ENCODE measurements around the gene PGP. TPM values are rescaled to one million over a fixed set of nuclear protein-coding genes. Genes with fewer than 3 reads are reported as not detected.

The PGP gene
- total RNA-seq, 2 donors from 2014 or later: 31.0 to 32.0 TPM

- no peak overlapping the region for H3K27ac Mint-ChIP-seq
- Histone ChIP-seq H3K36me3 (ENCODE audit: control insufficient read depth, insufficient read depth, low read length) (peaks cover 57% of the 10 kb centered on the region), H3K27ac (ENCODE audit: low read depth, low read length) (no peak overlapping the region), H3K4me1 (ENCODE audit: control insufficient read depth, insufficient read depth, low read length) (no peaks in the 10 kb centered on the region), H3K4me3 (ENCODE audit: low read length) (no peak overlapping the region), H3K9ac (ENCODE audit: extremely low read depth, low read length, poor library complexity, severe bottlenecking) (no peak overlapping the region), H3K27me3 (ENCODE audit: control insufficient read depth, insufficient read depth, low read length, poor library complexity, severe bottlenecking) (no peaks in the 10 kb centered on the region), H3K9me3 (ENCODE audit: control insufficient read depth, low read length) (no peaks in the 10 kb centered on the region)
- no peak for TF ChIP-seq CTCF (conservative IDR thresholded peaks at IDR 0.05)
- DNase-seq: no peak
- 93 to 97% methylated on average over 12 to 18 of the region's 18 CpGs for WGBS, 2 experiments (ENCODE audit: insufficient coverage in 1 of 2, insufficient read length in 1 of 2)
- H3K36me3 Mint-ChIP-seq (ENCODE audit: low read depth): peaks cover 48% of the 10 kb centered on the region
- no peaks in the 10 kb centered on the region for H3K27me3 Mint-ChIP-seq (ENCODE audit: insufficient read depth)
- H3K4me1 Mint-ChIP-seq: no peaks in the 10 kb centered on the region
- peaks cover 2% of the 10 kb centered on the region for H3K9me3 Mint-ChIP-seq
- H3K4me3 Mint-ChIP-seq: no peak overlapping the region
These were observed 31.8 kb upstream of the PGP start for GRCh38 chr16:2246301-2246885.

- no peak overlapping the region for H3K27ac Mint-ChIP-seq
- no peak for DNase-seq
- Histone ChIP-seq H3K27me3 (ENCODE audit: control insufficient read depth, insufficient read depth, low read length, poor library complexity, severe bottlenecking) (no peaks in the 10 kb centered on the region), H3K36me3 (ENCODE audit: control insufficient read depth, insufficient read depth, low read length) (peaks cover 57% of the 10 kb centered on the region), H3K9ac (ENCODE audit: extremely low read depth, low read length, poor library complexity, severe bottlenecking) (no peak overlapping the region), H3K27ac (ENCODE audit: low read depth, low read length) (no peak overlapping the region), H3K4me3 (ENCODE audit: low read length) (no peak overlapping the region), H3K9me3 (ENCODE audit: control insufficient read depth, low read length) (no peaks in the 10 kb centered on the region), H3K4me1 (ENCODE audit: control insufficient read depth, insufficient read depth, low read length) (no peaks in the 10 kb centered on the region)
- WGBS, 2 experiments (ENCODE audit: insufficient coverage in 1 of 2, insufficient read length in 1 of 2): 95% methylated on average over 29 to 30 of the region's 30 CpGs
- no peak overlapping the region for H3K4me3 Mint-ChIP-seq
- no peak for TF ChIP-seq CTCF (conservative IDR thresholded peaks at IDR 0.05)
- peaks cover 2% of the 10 kb centered on the region for H3K9me3 Mint-ChIP-seq
- peaks cover 48% of the 10 kb centered on the region for H3K36me3 Mint-ChIP-seq (ENCODE audit: low read depth)
- H3K4me1 Mint-ChIP-seq: no peaks in the 10 kb centered on the region
- no peaks in the 10 kb centered on the region for H3K27me3 Mint-ChIP-seq (ENCODE audit: insufficient read depth)
These were observed 30.5 kb upstream of the PGP start for GRCh38 chr16:2244926-2245795.

GRCh38 chr16:2244301-2244700 is 29.7 kb upstream of the PGP start:
- H3K27ac ChIP-seq (ENCODE audit: low read depth, low read length): no peak overlapping the region
- no peaks in the 10 kb centered on the region for H3K4me1 ChIP-seq (ENCODE audit: control insufficient read depth, insufficient read depth, low read length)
- H3K4me1 Mint-ChIP-seq: no peaks in the 10 kb centered on the region
- no peak overlapping the region for H3K9ac ChIP-seq (ENCODE audit: extremely low read depth, low read length, poor library complexity, severe bottlenecking)
- no peaks in the 10 kb centered on the region for H3K9me3 Mint-ChIP-seq
- H3K27me3 Mint-ChIP-seq (ENCODE audit: insufficient read depth): no peaks in the 10 kb centered on the region
- H3K27me3 ChIP-seq (ENCODE audit: control insufficient read depth, insufficient read depth, low read length, poor library complexity, severe bottlenecking): no peaks in the 10 kb centered on the region
- WGBS, 2 experiments (ENCODE audit: insufficient coverage in 1 of 2, insufficient read length in 1 of 2): 94 to 97% methylated on average over 10 to 17 of the region's 17 CpGs
- peak; percentile 57 for TF ChIP-seq CTCF (conservative IDR thresholded peaks at IDR 0.05)
- H3K4me3 ChIP-seq (ENCODE audit: low read length): no peak overlapping the region
- DNase-seq: no peak
- peaks cover 56% of the 10 kb centered on the region for H3K36me3 ChIP-seq (ENCODE audit: control insufficient read depth, insufficient read depth, low read length)
- no peak overlapping the region for H3K4me3 Mint-ChIP-seq
- no peak overlapping the region for H3K27ac Mint-ChIP-seq
- no peaks in the 10 kb centered on the region for H3K9me3 ChIP-seq (ENCODE audit: control insufficient read depth, low read length)
- H3K36me3 Mint-ChIP-seq (ENCODE audit: low read depth): peaks cover 48% of the 10 kb centered on the region
